ENCODE results near the gene ATXN7L1.

- TF ChIP-seq PATZ1 (CRISPR knock-in tag; IDR thresholded peaks at IDR 0.05; ENCODE audit: borderline replicate concordance) (no peak), ESRRG (CRISPR knock-in tag; IDR thresholded peaks at IDR 0.05) (no peak)
These were observed 54.9 kb downstream of the ATXN7L1 start for GRCh38 chr7:105821527-105821926.
